ENCODE measurements around the gene MYO5A. TPM values are rescaled to one million over a fixed set of nuclear protein-coding genes. Genes with fewer than 3 reads are reported as not detected.

MYO5A gene
- total and polyA plus RNA-seq, 2 donors (not counting 1 experiment from before 2014, with no cell fraction given) = 32.9 to 41.9 TPM

GRCh38 chr15:52276256-52276770 is 252.4 kb downstream of the MYO5A start:
- no peak overlapping the region for H2AFZ ChIP-seq (ENCODE audit: low read length)
- H3K27me3 ChIP-seq (ENCODE audit: control insufficient read depth, insufficient read depth, low read length) = peaks cover 18% of the 10 kb centered on the region
- no peak overlapping the region for H3K9ac ChIP-seq (ENCODE audit: insufficient read depth, low read length)
- no peak overlapping the region for H3K4me2 ChIP-seq (ENCODE audit: extremely low read depth, insufficient read depth, low read length)
- no peaks in the 10 kb centered on the region for H3K79me2 ChIP-seq (ENCODE audit: control insufficient read depth, insufficient read depth, low read length)
- no peaks in the 10 kb centered on the region for H3K9me3 ChIP-seq (ENCODE audit: control insufficient read depth, insufficient read depth, low read depth, low read length)
- no peaks in the 10 kb centered on the region for H3K36me3 ChIP-seq (ENCODE audit: control insufficient read depth, insufficient read depth, low read length)
- DNase-seq (ENCODE audit: low read depth in 2 of 2) = no peak
- H3K4me1 ChIP-seq (ENCODE audit: control insufficient read depth, extremely low read depth, insufficient read depth, low read length) = no peaks in the 10 kb centered on the region
- H3K4me3 ChIP-seq (replicated peaks in 1 of 4; ENCODE audit: control extremely low read depth in 1 of 4, insufficient read depth in 1 of 4, low read depth in 3 of 4, low read length in 4 of 4) = no peak overlapping the region
- no peaks in the 10 kb centered on the region for H4K20me1 ChIP-seq (ENCODE audit: control insufficient read depth, extremely low read depth, insufficient read depth, low read length)
- H3K27ac ChIP-seq (ENCODE audit: insufficient read depth, low read length) = no peak overlapping the region
- TF ChIP-seq CTCF (conservative IDR thresholded peaks at IDR 0.05 in 1 of 2, IDR thresholded peaks at IDR 0.05 in 1 of 2; ENCODE audit: low read depth in 1 of 2, low read length in 2 of 2) (no peak), EZH2 (IDR thresholded peaks at IDR 0.05; ENCODE audit: low read length, missing control alignments) (no peak)

DNA sequence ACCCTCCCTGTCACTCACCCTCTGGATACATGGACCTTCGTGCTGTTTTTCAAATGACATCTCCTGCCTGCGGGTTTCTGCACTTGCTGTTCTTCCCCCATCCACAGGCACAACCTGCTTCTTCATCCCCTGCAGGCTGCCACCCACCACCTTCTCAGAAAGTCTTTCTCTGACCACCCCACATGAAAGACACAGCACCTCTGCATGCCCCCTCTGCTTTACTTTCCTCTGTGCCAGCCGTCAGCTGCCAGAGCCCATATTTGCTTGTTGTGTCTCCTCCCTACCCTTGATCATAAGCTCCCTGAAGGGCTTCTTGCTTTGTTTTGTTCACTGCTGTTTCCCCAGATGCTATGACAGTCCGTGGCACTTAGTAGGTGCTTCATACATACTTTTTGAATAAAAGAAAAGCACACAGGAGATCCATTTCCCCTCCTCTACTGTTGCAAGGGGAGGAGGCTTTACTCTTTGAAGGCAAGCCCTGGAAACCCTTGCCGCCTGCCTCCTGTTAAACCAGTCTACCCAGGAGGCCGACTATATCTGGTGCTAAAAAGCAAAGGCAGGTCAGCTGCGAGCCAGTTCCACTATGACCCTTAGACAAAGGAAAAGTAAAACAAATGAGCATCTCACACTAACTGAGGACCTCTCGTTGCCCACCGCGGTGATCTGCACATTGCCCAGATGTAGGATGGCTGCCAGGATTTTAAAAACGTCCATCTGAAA is 265.0 kb downstream of the MYO5A start:
- Histone ChIP-seq H3K9me3 (ENCODE audit: control insufficient read depth, insufficient read depth, low read depth, low read length) (no peaks in the 10 kb centered on the region), H3K4me1 (ENCODE audit: control insufficient read depth, extremely low read depth, insufficient read depth, low read length) (no peaks in the 10 kb centered on the region), H3K9ac (ENCODE audit: insufficient read depth, low read length) (no peak overlapping the region), H2AFZ (ENCODE audit: low read length) (no peak overlapping the region), H3K36me3 (ENCODE audit: control insufficient read depth, insufficient read depth, low read length) (no peaks in the 10 kb centered on the region), H4K20me1 (ENCODE audit: control insufficient read depth, extremely low read depth, insufficient read depth, low read length) (no peaks in the 10 kb centered on the region), H3K27me3 (ENCODE audit: control insufficient read depth, insufficient read depth, low read length) (peaks cover 12% of the 10 kb centered on the region), H3K4me2 (ENCODE audit: extremely low read depth, insufficient read depth, low read length) (no peak overlapping the region), H3K4me3 (replicated peaks in 1 of 4; ENCODE audit: control extremely low read depth in 1 of 4, insufficient read depth in 1 of 4, low read depth in 3 of 4, low read length in 4 of 4) (no peak overlapping the region), H3K27ac (ENCODE audit: insufficient read depth, low read length) (no peak overlapping the region), H3K79me2 (ENCODE audit: control insufficient read depth, insufficient read depth, low read length) (no peaks in the 10 kb centered on the region)
- TF ChIP-seq EZH2 (IDR thresholded peaks at IDR 0.05; ENCODE audit: low read length, missing control alignments) = no peak
- no peak for TF ChIP-seq CTCF (conservative IDR thresholded peaks at IDR 0.05 in 1 of 2, IDR thresholded peaks at IDR 0.05 in 1 of 2; ENCODE audit: low read depth in 1 of 2, low read length in 2 of 2)
- no peak for DNase-seq (ENCODE audit: low read depth in 2 of 2)

DNA sequence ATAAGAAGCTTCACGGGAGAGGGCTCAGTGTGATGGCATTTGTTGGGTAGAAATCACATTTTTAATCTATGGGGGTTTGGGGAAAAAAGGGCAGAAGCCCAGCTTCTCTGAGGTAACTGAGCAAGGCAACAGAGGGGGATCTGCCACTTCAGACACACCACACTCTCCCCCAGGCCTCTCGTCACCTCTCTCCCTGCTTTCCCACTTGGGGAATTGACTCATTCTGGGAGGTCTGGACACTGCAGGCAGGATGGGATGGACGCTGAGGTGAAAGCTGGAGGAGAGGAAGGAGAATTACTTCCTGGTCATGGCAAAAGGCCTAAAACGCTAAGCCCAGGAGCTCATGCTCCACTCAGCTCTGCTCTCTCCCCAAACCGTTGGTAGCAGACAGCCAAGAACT is 266.3 kb downstream of the MYO5A start:
- H4K20me1 ChIP-seq (ENCODE audit: control insufficient read depth, extremely low read depth, insufficient read depth, low read length) = no peaks in the 10 kb centered on the region
- H3K27ac ChIP-seq (ENCODE audit: insufficient read depth, low read length) = no peak overlapping the region
- H3K79me2 ChIP-seq (ENCODE audit: control insufficient read depth, insufficient read depth, low read length) = no peaks in the 10 kb centered on the region
- H3K27me3 ChIP-seq (ENCODE audit: control insufficient read depth, insufficient read depth, low read length) = peaks cover 9% of the 10 kb centered on the region
- no peak overlapping the region for H3K9ac ChIP-seq (ENCODE audit: insufficient read depth, low read length)
- H2AFZ ChIP-seq (ENCODE audit: low read length) = peak overlapping the region; percentile 28
- no peaks in the 10 kb centered on the region for H3K9me3 ChIP-seq (ENCODE audit: control insufficient read depth, insufficient read depth, low read depth, low read length)
- peaks cover 2% of the 10 kb centered on the region for H3K4me1 ChIP-seq (ENCODE audit: control insufficient read depth, extremely low read depth, insufficient read depth, low read length)
- no peak overlapping the region for H3K4me2 ChIP-seq (ENCODE audit: extremely low read depth, insufficient read depth, low read length)
- no peak overlapping the region for H3K4me3 ChIP-seq (replicated peaks in 1 of 4; ENCODE audit: control extremely low read depth in 1 of 4, insufficient read depth in 1 of 4, low read depth in 3 of 4, low read length in 4 of 4)
- no peaks in the 10 kb centered on the region for H3K36me3 ChIP-seq (ENCODE audit: control insufficient read depth, insufficient read depth, low read length)
- TF ChIP-seq EZH2 (IDR thresholded peaks at IDR 0.05; ENCODE audit: low read length, missing control alignments) (no peak), CTCF (conservative IDR thresholded peaks at IDR 0.05 in 1 of 2, IDR thresholded peaks at IDR 0.05 in 1 of 2; ENCODE audit: low read depth in 1 of 2, low read length in 2 of 2) (no peak)
- peak in 1 of 2 donors; percentile 25 for DNase-seq (ENCODE audit: low read depth in 2 of 2)

All from fibroblast of lung (primary cell).